Transverse colon (tissue), 3 donors: ENCODE data around the gene PHAX.

Experiments
- EP300 ChIP-seq: sonication (generic); formaldehyde crosslinking; IDR thresholded peaks from one replicate; pipeline ENCODE4 v1.6.1; 2017; ENCODE audit warnings: antibody characterized with exemption, low read depth
- POLR2A ChIP-seq: fragments of 450-650 bp; IDR thresholded peaks from one replicate; pipeline ENCODE4 v1.6.1; 2016; ENCODE audit warnings: antibody characterized with exemption, mild to moderate bottlenecking, moderate library complexity
- TF ChIP-seq, protein P1 (sequence below), 5 experiments: fragments of 200-600 bp in 3 of 5; fragments of 450-650 bp in 2 of 5; sonication (generic) in 3 of 5; IDR thresholded peaks; 1 replicate in 2 of 5; 2 replicates in 3 of 5; pipeline ENCODE4 v1.5.1; 2016 to 2017; ENCODE audit warnings: antibody characterized with exemption in 5 of 5, inconsistent platforms in 3 of 5, mild to moderate bottlenecking in 2 of 5, moderate library complexity in 1 of 5

GRCh38 chr5:126613941-126614592, 13.3 kb downstream of the PHAX start:
- TF ChIP-seq, protein P1, sequence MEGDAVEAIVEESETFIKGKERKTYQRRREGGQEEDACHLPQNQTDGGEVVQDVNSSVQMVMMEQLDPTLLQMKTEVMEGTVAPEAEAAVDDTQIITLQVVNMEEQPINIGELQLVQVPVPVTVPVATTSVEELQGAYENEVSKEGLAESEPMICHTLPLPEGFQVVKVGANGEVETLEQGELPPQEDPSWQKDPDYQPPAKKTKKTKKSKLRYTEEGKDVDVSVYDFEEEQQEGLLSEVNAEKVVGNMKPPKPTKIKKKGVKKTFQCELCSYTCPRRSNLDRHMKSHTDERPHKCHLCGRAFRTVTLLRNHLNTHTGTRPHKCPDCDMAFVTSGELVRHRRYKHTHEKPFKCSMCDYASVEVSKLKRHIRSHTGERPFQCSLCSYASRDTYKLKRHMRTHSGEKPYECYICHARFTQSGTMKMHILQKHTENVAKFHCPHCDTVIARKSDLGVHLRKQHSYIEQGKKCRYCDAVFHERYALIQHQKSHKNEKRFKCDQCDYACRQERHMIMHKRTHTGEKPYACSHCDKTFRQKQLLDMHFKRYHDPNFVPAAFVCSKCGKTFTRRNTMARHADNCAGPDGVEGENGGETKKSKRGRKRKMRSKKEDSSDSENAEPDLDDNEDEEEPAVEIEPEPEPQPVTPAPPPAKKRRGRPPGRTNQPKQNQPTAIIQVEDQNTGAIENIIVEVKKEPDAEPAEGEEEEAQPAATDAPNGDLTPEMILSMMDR (IDR thresholded peaks at IDR 0.05), result no peak
- TF ChIP-seq POLR2A (no peak), EP300 (no peak)
